ENCODE results near the gene TOP2A. TPM values are rescaled to one million over a fixed set of nuclear protein-coding genes. Genes with fewer than 3 reads are reported as not detected.

TOP2A gene
- total RNA-seq, 1 donor from 2014 or later: 0.48 TPM

DNA sequence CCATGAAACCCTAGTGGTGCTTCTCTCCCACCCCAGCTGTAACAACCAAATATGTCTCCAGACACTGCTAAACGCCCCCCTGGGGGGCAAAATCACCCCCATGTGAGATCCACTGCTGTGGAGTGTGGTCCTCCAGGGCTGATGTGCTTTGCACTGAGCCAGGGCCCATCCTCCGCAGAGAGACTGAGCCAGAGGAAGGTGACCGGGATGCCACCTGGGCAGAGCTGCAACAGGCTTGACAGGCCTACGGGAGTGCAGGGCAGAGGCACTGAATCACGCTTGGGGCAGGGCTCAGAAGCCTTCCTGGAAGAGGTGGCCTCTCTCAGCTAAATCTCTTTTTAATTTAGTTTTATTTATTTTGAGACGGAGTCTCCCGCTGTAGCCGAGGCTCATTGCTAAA lies 57.6 kb downstream of the TOP2A start:
- no peak for DNase-seq (ENCODE audit: low spot score)

DNA sequence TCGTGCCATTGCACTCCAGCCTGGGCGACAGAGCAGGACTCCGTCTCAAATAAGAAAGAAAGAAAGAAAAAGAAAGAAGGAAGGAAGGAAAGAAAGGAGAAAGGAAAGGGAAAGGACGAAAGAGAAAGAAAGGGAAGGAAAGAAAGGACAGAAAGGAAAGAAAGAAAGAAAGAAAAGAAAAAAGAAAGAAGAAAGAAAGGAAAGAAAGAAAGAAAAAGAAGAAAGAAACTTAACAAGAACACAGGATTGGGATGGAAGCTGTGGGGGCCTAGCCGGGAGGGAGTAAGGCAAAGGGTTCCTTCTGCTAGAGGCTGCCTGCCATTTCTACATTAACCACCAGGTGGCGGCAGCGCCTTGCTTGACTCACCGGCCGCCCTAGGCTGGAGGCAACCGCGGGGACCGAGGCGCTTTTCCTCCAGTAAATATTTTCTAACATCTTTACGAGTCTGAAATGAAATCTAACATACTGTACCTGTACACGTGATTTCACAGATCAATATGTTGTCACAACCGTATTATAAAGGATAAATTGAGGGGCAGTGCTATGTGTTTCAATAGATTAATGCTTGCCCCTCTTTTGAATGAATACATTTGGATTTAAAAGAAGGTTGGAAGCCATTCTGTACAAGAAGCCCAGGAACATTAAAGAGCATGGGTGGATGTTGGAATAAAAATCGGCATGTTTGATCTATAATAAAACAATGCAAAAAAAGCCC lies 59.2 kb downstream of the TOP2A start:
- peak; percentile 95 for DNase-seq (ENCODE audit: low spot score)

DNA sequence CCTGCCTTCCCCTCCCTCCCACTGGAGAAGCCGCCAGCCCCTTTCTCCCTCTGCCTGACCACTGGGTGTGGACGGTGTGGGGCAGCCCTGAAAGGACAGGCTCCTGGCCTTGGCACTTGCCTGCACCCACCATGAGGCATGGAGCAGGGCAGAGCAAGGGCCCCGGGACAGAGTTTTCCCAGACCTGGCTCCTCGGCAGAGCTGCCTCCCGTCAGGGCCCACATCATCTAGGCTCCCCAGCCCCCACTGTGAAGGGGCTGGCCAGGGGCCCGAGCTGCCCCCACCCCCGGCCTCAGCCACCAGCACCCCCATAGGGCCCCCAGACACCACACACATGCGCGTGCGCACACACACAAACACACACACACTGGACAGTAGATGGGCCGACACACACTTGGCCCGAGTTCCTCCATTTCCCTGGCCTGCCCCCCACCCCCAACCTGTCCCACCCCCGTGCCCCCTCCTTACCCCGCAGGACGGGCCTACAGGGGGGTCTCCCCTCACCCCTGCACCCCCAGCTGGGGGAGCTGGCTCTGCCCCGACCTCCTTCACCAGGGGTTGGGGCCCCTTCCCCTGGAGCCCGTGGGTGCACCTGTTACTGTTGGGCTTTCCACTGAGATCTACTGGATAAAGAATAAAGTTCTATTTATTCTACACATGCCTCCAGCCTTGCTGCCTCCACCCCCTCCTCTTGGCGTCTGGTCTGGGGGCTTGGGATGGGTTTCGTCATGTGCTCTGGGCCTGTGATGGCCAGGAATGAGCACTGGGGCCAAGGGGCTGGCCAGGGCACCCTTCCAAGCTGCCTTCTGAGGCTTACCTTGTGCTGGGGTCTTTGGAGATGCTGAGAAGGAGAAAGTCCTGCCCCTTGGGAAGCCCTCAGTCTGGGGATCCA lies 60.5 kb downstream of the TOP2A start:
- no peak for DNase-seq (ENCODE audit: low spot score)

DNA sequence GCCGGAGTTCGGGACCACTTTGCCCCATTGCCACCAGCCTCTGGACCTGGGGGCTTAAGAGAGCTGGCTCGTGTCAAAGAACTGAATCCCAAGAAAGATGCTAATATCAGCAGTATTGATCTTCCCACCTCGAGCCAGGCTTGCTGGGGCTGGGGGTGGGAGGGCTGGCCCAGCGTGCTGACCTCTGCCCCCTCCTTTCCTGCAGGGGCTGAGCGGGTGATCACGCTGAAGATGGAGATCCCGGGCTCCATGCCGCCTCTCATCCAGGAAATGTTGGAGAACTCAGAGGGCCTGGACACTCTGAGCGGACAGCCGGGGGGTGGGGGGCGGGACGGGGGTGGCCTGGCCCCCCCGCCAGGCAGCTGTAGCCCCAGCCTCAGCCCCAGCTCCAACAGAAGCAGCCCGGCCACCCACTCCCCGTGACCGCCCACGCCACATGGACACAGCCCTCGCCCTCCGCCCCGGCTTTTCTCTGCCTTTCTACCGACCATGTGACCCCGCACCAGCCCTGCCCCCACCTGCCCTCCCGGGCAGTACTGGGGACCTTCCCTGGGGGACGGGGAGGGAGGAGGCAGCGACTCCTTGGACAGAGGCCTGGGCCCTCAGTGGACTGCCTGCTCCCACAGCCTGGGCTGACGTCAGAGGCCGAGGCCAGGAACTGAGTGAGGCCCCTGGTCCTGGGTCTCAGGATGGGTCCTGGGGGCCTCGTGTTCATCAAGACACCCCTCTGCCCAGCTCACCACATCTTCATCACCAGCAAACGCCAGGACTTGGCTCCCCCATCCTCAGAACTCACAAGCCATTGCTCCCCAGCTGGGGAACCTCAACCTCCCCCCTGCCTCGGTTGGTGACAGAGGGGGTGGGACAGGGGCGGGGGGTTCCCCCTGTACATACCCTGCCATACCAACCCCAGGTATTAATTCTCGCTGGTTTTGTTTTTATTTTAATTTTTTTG lies 61.6 kb downstream of the TOP2A start:
- DNase-seq (ENCODE audit: low spot score): no peak

DNA sequence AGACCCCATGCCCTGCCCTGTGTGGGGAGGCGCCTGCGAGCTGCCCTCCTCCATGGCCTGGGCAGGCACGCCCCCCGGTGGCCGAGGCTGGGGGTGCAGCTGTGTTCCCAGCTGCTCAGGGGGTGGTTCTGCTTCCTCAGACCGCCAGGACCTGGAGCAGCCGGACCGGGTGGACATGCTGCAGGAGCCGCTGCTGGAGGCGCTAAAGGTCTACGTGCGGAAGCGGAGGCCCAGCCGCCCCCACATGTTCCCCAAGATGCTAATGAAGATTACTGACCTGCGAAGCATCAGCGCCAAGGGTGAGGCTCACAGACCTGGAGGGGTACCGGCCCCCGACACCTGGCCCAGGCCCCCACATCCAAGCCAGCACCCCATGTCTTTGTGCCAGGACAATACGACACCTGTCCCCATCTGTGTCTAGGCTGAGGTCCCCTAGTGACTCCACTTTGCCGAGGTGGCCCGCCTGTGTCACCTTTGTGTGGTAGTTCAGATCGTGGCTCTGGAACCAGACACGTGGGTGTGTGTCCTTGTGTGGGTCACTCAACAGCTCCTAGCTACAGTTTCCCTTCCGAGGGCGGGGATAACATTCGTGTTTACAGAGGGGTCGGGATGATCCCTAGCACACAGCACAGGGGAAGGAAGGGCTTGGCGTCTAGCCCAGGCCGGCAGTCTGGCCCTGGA lies 62.4 kb downstream of the TOP2A start:
- DNase-seq (ENCODE audit: low spot score): peak; percentile 95

DNA sequence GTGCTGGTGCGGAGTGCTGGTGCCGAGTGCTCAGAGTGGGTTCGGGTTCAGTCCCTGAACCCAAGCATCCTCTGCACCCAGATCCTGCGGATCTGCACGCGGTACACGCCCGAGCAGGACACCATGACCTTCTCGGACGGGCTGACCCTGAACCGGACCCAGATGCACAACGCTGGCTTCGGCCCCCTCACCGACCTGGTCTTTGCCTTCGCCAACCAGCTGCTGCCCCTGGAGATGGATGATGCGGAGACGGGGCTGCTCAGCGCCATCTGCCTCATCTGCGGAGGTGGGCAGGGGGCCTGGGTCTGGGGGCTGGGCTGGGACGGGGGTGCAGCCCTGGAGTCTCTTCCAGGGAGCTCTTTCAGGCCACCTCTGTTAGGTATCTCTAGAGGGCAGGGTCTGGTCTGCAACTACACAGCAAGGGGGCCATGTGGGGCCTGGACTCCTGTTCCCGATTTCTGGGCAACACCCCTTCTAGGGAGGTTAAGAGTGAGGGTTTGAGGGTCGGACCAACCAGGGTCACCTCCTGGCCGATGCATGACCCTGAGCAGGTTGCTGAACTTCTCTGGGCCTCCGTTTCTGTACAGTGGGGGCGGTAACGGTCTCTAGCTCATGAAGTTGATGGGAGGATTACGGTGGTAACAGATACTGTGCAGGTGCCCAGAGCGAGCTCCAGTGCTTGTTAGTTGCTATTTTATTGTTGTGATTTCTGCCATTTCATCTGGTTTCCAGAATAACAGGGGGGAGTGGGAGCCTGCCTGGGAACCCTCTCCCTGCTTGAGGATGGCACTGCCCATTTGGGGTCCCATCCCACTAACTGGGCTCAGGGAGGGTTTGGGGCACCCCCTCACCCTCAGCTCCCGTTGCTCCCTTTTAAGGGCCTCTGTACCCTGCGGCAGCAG lies 63.2 kb downstream of the TOP2A start:
- no peak for DNase-seq (ENCODE audit: low spot score)

DNA sequence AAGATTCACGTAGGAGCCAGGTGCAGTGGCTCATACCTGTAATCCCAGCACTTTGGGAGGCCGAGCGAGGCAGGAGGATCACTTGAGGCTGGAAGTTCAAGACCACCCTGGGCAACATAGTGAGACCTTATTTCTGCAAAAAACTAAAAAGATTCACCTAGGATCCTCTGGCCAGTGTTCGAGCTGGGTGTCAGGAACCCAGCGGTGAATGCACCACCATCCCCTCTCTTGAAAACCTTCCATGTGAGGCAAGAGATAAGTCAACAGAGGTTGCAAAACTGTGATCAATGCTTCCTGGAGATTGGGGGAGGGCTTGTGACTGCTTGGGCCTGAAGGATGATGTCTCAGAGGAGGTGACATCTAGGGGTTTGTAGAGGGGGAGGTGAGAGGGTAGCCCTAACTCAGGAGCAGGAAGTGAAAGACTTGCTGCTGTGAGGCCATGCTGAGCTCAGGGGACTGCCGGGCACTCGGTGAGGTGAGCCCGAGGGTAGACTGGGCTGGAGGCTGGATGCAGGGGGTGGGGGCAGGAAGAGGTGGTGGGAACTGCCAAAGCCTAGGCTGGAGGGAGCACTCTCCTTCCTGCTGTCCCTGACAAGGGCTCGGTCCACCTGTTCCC lies 64.8 kb downstream of the TOP2A start:
- DNase-seq (ENCODE audit: low spot score): no peak

DNA sequence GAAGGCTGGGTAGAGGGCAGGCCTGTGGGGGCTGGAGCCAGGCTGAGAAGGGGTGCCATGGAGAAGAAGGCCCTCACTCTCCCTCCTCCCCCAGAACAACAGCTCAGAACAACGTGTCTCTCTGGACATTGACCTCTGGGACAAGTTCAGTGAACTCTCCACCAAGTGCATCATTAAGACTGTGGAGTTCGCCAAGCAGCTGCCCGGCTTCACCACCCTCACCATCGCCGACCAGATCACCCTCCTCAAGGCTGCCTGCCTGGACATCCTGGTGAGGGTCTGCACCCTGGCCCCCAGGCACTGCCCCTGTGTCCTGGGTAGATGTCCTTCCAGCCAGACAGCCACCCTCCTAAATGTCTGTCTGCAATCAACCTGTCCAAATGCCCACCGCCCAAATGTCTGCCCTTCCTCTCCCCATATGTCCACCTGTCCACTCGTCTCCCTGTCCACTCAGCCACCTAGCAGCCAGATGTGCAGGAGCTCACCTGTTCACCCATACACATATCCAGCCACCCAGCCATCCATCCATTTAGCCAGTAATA lies 65.4 kb downstream of the TOP2A start:
- no peak for DNase-seq (ENCODE audit: low spot score)

DNA sequence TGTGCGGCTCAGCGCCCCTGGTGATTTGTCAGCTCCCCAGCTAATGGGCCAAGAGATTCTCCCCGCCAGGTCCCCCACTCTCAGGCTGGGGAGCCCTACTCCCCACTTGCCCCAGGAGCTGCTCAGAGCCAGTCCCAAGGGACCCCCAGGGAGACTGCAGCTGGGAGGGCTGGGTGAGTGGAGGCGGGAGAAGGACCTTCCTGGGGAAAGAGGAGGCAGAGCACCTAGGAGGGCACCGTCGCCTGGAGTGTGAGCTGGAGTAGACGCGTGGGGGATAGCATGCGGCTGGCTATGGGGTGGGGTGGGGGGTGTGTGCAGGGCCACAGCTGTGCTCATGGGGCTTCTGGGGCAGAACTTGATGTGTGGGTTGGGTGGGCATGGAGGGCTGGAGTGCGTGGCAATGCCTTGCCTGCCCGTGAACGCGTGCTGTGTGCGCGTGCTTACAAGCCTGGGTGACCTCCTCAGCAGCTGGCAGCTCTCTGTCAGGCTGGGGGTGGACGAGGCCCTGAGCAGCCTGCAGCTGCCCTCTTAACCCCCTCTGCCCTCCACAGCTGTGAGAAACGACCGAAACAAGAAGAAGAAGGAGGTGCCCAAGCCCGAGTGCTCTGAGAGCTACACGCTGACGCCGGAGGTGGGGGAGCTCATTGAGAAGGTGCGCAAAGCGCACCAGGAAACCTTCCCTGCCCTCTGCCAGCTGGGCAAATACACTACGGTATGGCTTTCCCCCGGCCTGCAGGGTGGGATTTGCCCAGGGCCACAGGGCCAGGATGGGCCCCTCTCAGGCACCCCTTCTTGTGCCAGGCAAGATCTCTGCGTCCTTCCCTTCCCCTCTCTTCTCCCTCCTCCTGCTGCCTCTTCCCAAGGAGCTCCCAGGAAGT lies 66.1 kb downstream of the TOP2A start:
- no peak for DNase-seq (ENCODE audit: low spot score)

DNA sequence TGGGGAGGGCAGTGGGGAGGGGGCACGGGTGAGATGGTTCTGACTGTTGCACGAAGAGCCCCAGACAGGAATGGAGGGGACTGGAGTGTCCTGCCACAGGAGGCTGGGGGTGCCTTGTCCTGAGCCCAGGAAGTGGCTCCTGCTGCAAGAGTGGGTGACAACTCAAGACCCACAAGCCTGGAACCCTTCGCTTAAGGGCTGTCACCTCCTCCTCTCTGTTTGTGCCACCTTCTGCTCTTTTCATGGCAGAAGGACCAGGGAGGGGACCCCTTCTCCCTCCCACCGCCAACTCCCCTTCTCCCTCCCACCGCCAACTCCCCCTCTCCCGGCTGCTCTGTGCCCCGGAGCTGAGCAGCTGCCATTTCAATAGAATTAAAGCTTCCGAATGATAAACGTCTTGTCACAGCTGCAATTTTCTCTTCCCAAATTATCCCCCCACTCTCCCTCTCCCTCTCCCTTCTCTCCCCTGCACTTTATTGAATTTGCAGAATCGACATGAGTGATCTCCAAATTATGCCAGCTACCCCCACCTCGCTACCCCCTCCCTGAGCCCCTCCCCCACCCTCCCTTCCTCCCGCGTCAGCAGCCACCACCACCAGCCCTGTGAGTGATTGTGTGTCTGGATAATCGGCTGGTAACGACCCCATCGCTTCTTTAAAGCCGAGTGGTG lies 66.9 kb downstream of the TOP2A start:
- no peak for DNase-seq (ENCODE audit: low spot score)

DNA sequence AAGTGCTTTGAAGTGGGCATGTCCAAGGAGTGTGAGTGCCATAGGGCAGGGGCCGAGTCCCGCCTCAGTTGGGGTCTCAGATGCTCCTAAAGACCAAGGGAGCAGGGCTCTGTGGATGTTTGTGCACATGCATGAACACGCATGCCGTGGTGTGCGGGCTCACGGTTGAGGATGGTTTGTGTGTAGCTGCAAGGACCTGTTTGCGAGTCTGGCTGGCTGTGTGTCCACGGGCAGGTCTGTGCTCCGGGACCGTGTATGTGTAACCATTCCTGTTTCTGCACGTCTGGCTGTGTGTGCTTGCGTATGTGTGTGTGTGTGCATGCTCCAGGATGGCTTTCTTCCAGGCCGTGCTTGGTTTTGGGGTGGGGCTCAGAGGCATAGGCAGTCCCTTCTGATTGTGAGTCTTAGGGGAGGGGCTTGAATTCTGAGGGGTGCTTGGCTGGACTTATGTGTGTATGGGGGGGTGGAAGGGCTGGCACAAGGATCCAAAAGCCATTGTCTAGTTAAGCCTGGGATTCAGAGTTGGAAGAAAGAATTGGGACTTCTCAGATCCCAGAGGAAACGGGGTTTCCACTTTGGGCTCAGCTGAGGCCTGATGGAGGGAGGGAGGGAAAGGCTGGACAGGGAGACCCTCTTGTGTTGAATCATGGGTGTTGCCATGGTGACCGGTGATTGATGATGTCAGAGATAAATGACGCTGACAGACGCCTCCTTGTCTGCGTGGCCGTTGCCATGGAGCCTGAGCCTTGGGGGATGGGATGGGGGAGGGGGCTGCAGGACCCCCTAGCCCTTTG lies 67.6 kb downstream of the TOP2A start:
- DNase-seq (ENCODE audit: low spot score): no peak

DNA sequence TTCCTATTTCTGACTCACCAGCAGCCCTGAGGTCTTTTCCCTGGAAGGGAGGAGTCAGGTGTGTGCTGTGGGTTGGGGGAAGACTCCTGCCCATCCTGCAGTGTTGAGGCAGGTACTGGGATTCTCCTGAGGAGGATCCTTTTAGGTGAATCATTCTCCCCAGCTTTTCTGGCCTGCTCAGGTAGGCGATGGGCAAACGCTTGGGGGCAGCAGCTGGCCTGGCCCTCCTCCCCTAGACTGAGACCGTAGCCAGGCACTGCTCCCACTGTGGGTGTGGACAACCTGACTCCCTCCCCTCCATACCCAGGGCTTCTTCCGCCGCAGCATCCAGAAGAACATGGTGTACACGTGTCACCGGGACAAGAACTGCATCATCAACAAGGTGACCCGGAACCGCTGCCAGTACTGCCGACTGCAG lies 68.2 kb downstream of the TOP2A start:
- no peak for DNase-seq (ENCODE audit: low spot score)

DNA sequence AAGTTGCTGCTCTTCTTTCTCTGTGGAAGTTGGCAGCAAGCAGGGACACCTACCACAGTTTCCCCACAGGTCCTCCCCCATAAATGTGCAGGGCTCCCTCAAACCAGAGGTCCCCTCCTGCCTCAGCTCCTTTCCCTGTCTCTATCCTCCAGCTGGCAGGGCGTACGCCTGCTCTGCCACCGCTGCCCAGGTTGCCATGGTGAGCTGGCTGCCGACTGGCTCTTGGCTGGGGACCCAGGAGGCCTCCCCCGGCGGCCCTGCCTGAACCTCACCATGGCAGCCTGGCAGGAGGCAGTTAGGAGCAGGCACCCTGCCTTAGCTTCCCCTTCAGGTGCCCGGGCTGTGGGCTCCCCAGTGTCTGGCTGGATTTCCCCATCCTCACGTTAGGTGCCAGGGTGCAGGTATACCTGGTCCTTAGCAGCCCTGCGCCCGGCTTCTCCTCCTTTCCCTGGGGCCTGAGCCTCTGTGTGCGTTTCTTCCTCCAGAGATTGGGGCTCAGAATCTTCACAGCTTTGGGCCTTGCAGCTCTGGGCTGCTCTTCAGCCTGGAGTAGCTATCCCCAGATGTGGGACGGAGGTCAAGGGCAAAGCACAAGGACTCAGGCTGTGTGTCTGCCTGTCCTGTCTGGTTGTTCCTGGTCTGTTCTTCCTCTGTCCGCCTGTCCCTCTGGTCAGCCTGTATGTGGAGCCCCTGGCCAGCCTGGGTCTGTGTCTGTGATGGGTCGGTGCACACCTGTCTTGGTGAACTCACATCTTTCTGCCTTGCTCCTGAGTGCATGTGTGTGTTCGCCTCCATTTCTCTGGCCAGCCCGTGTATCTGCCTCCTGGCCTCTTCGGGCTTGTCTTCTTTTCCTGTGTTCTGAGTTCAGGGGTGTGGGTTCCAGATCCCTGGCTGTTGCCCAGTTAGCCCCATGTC lies 68.9 kb downstream of the TOP2A start:
- no peak for DNase-seq (ENCODE audit: low spot score)

DNA sequence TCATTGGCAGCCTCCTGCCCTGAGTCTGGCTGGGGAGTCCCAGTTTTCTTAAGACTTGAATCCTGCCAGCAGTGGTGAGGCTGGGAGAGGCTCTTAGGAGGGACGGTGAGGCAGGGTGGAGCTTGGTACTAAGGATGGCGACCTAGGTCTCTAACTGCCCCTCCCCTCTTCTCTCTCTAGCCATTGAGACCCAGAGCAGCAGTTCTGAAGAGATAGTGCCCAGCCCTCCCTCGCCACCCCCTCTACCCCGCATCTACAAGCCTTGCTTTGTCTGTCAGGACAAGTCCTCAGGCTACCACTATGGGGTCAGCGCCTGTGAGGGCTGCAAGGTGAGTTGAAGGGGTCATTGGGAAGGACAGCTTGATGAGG lies 69.6 kb downstream of the TOP2A start:
- DNase-seq (ENCODE audit: low spot score): no peak

DNA sequence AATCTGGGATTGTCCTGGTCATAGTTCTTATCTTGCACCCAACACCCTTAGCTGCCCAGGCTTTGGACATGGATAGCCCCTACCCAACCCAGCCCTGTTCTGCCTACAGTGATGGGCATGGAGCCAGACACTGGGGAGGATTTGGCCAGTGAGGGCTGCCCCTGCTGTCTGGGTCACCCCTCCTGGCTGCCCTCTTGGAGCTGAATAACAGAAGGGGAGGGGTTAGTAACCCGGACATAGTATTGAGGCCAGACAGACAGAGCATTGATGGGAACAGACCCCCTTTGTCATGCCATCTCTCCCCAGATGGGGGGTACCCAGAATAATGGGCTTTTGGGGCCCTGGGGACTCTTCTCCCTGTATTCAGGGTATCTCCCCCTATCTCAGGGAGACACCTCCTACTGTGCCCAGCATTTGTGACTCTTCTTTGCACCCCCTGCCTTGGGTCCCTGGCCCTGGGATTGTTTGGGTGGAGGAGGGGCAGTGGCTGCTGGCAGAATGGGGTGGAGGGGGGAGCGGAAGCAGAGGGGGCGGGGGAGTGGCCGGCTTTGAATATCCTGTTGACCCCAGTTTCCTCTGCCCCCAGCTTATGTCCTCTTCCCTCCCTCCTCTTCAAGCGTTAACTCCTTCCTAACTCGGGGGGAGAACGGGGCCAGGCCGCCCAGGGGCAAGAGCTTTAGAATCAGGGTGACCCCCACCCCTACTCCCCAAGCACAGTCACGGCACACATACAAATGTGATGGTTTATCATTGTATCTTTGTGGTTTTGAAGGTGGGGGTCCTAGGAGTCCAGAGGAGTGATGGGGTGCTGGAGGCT lies 70.2 kb downstream of the TOP2A start:
- no peak for DNase-seq (ENCODE audit: low spot score)
